Stimulated activated CD4-positive, alpha-beta T cell treated with anti-CD3 and anti-CD28 coated beads, Interleukin-12 subunit alpha, Interleukin-12 subunit beta, amount 100 ng/mL, for 48 hours (primary cell): ENCODE results near the gene TATDN2.
"Not testable (repeated sequence)": the region's sequence is repeated elsewhere in the genome, so short reads cannot be mapped to it uniquely, and the experiment has no call there.

Experiments used
- DNase-seq, 3 donors: peaks; one replicate each; pipeline ENCODE4 v3.0.0-alpha.2; 2020; ENCODE audit warnings: low read depth in 2 of 3, low spot score in 1 of 3

Gene TATDN2

GRCh38 chr3:10289077-10289476 is 40.8 kb downstream of the TATDN2 start:
- no peak for DNase-seq

DNA sequence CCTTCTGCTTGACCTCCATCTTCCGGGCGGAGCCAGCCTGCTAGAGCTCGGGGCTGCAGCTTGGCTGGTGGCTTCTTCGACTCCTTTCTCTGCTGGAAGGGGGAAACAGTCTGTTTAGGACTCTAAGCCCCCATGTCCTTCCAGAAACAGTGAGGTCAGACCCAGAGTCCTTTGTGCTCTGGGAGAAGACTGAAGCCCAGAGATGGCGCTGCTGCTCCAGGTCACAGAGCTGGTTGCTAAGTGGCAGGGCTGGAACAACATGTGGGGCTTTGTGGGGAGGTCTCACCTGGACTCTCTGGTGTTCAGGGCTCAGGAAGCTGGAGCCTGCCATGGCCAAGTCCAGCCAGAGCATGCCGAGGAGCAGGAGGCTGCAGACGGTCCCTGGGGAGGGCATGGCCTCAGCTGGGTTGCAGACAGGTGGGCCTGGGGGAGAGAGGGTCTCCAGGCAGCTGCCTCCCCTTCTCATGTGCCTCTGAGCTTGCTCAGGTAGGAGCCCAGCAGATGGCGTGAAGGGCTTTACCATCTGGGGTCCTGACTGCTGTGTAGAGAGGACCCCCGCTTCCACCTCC is 41.6 kb downstream of the TATDN2 start:
- no peak for DNase-seq

DNA sequence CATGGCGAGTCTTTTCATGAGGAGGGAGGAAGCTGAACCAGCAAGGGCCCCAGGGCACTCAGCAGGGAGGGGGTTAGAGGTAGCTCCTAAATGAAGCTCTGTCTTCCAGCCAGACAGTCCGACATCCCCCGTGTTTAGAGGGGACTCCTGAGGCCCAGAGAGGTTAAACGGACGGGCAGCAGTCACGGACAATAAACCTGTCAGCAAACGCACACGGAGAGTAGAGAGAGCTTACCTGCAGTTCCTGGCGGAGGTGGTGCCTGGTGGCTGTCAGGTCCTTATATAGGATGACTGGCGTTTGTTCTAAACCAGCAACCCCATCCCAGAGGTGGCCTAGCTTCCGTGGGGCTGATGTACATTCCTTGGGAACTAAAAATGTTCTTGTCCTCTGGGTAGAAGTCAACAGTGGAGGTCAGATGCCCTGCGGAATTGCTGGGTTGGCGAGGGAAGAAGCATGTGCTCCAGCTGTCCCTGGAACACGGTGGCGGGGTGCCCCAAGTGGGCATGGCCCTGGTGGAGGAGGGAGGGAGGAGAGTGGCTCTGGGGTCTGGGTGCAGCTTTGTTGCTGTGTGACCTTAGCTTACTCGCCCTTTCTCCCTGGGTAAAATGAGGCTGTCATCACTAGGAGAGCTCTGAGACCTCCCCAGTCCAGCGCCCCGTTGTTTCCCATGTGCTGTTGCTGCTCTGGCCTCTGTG is 42.4 kb downstream of the TATDN2 start:
- no peak for DNase-seq

- DNase-seq = no peak
Measured at GRCh38 chr3:10291641-10292040, 43.4 kb downstream of the TATDN2 start.

- DNase-seq = no peak
Measured at GRCh38 chr3:10292505-10293419, 44.5 kb downstream of the TATDN2 start, which contains the start of gene GHRL. TSS of gene GHRL (minus strand) at chr3:10292947. CDS start at chr3:10290180, 2,767 bp downstream.

GRCh38 chr3:10294030-10294586 is 45.8 kb downstream of the TATDN2 start:
- no peak for DNase-seq

GRCh38 chr3:10298064-10298463 is 49.8 kb downstream of the TATDN2 start:
- not testable (repeated sequence) for DNase-seq

- DNase-seq = no peak
Measured at GRCh38 chr3:10299175-10299574, 50.9 kb downstream of the TATDN2 start.

- DNase-seq = no peak
Measured at GRCh38 chr3:10299679-10300078, 51.4 kb downstream of the TATDN2 start.

- DNase-seq = no peak
Measured at GRCh38 chr3:10300087-10300486, 51.8 kb downstream of the TATDN2 start.

DNA sequence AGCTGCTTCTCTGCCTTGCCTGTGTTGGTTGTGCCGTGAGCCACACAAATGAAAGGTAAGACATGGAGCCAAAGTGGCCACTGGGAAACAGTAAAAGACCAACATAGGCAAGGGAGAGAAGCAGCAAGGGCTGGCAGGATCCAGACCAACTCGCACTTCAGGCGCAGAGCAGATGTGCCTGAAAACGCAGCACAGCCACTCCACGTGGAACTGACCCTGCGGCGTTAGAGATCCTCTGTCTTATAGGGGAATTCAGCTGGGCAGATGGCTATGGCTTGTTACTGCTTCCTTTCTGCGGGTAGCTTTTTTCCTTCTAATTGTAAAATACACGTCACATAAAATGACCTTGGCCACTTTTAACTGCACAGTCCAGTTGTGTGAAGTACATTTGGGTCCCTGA is 54.8 kb downstream of the TATDN2 start:
- no peak for DNase-seq

DNA sequence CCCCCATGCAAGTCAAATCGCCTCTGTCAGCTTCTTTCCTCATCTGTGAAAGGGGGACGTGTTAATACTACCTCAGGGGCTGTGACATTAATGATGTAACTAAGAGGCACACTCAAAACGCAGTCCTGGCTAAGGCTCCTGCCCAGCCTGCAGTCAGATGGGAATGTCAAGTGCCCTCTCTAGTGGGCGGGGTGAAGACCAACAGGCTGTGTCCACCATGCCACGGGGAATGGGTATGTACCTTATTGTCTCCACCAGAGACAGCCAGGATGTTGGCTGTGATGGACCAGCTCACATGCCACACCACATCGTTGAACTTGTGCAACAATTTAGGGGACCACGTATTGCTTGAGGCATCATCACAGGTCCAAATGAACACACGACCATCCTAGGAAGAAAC is 55.5 kb downstream of the TATDN2 start:
- DNase-seq = no peak

- no peak for DNase-seq
Measured at GRCh38 chr3:10304905-10305304, 56.6 kb downstream of the TATDN2 start.

GRCh38 chr3:10305331-10305902 is 57.2 kb downstream of the TATDN2 start:
- DNase-seq = no peak

DNA sequence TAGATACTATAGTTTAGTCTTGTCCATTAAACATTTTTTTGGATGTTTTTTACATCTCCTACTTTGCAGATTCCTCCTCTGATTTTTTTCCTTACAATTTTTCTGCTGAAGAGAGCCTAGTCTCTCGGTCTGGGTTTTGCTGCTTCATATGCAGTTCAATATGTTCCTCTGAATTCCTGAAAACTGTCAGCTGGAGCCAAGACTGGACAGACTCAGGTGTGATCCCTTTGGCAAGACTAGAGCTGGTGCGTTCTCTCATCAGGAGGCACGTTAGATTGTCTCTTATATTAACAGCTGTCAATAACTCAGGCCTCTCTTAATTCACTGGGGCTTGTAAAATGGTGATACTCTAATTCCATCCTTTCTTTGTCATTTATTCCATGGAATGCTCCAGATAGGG is 57.9 kb downstream of the TATDN2 start:
- no peak for DNase-seq

GRCh38 chr3:10308678-10309077 is 60.4 kb downstream of the TATDN2 start:
- DNase-seq = no peak

DNA sequence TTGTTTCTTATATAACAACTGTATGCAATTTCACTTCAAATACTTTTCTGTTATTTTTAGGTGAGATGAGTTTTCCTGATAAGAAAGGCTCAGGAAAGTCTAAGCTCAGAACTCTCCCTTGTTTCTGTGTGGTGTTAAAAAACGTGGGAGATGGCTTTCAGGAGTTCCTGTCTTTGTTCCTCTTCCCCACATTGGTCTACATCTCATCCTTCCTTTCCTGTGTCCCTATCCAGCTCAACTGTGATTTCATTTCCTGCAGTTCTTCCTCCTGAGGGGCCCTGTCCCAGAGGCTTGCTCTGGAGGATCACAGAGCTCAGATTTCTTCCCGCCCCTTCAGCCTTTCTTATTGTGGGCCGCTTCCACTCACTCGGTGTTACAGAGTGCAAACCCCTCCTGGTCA is 61.5 kb downstream of the TATDN2 start:
- no peak for DNase-seq

DNA sequence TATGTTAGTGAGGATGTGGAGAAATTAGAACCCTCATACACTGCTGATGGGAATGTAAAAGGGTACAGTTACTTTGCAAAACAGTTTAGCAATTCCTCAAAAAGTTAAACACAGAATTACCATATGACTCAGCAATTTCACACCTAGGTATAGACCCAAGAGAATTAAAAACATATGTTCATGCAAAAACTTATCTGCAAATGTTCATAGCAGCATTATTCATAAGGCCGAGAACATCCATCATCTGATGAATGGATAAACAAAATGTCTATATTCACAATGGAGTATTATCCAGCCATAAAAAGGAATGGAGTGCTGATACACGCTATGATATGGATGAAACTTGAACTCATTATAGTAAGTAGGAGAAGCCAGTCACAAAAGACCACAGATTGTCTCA is 62.3 kb downstream of the TATDN2 start:
- no peak for DNase-seq

DNA sequence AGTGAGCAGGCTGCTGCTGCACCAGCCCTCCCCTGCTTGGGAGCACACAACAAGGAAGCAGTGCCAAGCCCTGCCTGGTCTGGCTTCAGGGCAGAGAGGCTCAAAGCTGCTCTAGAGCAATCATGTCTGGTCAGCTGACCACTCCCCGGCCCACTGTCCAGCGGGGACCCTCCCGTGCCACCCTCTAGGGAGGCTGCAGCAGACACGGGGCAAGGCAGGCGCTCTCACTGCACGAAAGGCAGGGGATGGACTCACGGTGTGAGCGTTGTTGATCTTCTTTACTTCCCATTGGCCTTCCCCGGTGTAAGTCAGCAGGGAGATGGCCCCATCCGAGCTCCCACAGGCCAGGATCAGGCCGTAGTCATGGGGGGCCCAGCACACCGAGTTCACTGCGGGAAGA is 63.5 kb downstream of the TATDN2 start:
- DNase-seq = no peak

- DNase-seq = no peak
Measured at GRCh38 chr3:10312391-10312790, 64.1 kb downstream of the TATDN2 start.

- no peak for DNase-seq
Measured at GRCh38 chr3:10312861-10313260, 64.6 kb downstream of the TATDN2 start.
